ENCODE data around the gene ZNHIT3.

Gene ZNHIT3

DNA sequence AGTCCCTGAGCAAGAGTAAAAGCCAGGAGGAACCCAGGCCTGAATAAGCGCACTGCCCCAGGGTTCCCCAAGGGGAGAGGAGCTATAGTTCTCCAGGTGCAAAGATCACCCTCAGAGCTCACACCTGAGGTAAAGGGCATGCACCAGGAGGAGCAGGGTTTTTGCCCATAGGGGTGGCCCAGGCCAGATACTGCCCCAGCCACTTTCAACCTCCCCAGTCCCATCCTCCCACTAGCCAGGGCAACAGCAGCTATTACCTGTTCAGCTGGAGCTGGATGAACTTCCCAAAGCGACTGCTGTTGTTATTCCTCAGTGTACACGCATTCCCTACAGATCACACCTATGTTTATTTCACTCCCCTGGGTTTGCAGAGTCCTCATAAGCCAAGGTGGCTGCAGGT, 28.4 kb downstream of the ZNHIT3 start:
- no peak for TF ChIP-seq FOXA1 (IDR thresholded peaks at IDR 0.05)
- no peak for TF ChIP-seq SUZ12 (IDR thresholded peaks at IDR 0.05)
- no peak for TF ChIP-seq FOXK2 (IDR thresholded peaks at IDR 0.05)
- TF ChIP-seq NFRKB (IDR thresholded peaks at IDR 0.05), result no peak
- TF ChIP-seq, protein P1, sequence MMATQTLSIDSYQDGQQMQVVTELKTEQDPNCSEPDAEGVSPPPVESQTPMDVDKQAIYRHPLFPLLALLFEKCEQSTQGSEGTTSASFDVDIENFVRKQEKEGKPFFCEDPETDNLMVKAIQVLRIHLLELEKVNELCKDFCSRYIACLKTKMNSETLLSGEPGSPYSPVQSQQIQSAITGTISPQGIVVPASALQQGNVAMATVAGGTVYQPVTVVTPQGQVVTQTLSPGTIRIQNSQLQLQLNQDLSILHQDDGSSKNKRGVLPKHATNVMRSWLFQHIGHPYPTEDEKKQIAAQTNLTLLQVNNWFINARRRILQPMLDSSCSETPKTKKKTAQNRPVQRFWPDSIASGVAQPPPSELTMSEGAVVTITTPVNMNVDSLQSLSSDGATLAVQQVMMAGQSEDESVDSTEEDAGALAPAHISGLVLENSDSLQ (IDR thresholded peaks at IDR 0.05), result no peak
- TF ChIP-seq ZNF384 (IDR thresholded peaks at IDR 0.05), result no peak
- no peak for TF ChIP-seq FOXM1 (IDR thresholded peaks at IDR 0.05; ENCODE audit: borderline replicate concordance)
- no peak for TF ChIP-seq CTBP1 (IDR thresholded peaks at IDR 0.05; ENCODE audit: borderline replicate concordance)
- no peak for TF ChIP-seq LEF1 (IDR thresholded peaks at IDR 0.05; ENCODE audit: borderline replicate concordance)
- TF ChIP-seq ARNT (IDR thresholded peaks at IDR 0.05), result no peak
- no peak for TF ChIP-seq HDGF (IDR thresholded peaks at IDR 0.05; ENCODE audit: borderline replicate concordance)
- CTCF ChIA-PET, result no interaction called here
- no peak for DNase-seq (ENCODE audit: extremely low spot score)
- POLR2A ChIA-PET, result no interaction called here

DNA sequence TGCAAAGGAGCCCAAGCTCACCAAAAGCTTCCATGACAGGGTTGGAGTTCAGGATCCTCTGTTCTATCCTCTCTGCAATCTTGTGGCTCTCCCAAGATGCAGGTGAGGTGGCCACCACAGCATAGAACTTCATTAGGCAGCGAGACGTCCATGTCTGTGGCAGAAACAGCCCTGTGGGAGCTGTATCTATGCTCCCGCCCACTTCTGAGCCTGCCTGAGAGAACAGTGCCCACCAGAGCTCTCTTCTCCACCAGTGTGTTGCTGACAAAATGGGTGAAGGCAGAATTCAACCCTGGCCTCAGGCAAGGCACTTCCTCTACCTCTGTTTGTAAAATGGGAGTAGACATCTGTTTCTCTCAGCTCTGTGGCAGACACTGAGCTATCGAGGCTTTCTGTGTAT, 29.4 kb downstream of the ZNHIT3 start:
- CTCF ChIA-PET, result no interaction called here
- no peak for DNase-seq (ENCODE audit: extremely low spot score)
- POLR2A ChIA-PET, result interaction anchor here (0.8 kb wide), 1 partner anchor 14 kb away, joined by 3 read pairs; no protein-coding TSS in a partner anchor
- no peak for TF ChIP-seq L3MBTL2 (conservative IDR thresholded peaks at IDR 0.05)
- no peak for TF ChIP-seq BHLHE40 (IDR thresholded peaks at IDR 0.05; ENCODE audit: borderline replicate concordance)
- no peak for TF ChIP-seq FOXM1 (IDR thresholded peaks at IDR 0.05; ENCODE audit: borderline replicate concordance)

DNA sequence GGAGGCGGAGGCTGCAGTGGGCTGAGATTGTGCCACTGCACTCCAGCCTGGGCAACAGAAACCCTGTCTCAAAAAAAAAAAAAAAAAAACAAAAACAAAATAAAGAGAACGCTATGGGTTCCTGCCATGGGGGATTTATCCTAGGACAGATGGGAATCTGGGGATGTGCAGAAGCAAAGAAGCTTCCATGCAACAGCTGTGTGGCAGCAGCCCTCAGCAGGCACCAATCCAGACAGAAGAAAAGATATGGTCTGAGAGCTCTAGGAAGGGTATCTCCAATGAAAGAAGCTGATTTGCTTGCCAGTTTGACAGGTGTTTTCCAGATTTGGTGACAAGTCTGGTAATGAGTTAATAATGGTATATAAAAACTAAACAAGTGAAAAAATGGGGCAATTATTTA, 36.6 kb downstream of the ZNHIT3 start:
- CTCF ChIA-PET, result no interaction called here
- TF ChIP-seq CTBP1 (IDR thresholded peaks at IDR 0.05; ENCODE audit: borderline replicate concordance), result no peak
- POLR2A ChIA-PET, result interaction anchor here (0.8 kb wide), 1 partner anchor 101 kb away, joined by 3 read pairs; no protein-coding TSS in a partner anchor
- DNase-seq (ENCODE audit: extremely low spot score), result no peak

DNA sequence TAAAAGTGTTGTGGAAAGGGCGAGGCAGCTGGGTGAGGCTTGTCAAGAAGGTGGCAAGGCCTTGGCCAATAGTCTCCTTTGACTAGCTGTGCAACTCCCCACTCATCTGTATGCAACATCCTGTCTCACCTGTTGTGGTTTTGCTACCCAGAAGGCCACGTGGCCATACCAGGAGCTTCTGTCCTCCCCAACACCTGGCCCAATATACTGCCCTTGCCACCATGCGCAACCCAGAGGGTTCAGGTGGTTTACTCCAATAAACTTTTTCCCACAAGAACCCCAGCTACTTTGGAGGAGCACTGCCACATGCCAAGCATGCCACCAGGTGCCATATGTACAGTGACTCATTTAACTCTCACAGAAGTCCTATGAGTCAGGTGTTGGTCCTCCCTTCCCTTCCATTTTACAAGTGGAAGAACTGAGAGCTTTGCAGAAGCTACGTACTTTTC, 38.0 kb downstream of the ZNHIT3 start:
- TF ChIP-seq SUZ12 (IDR thresholded peaks at IDR 0.05) (no peak), BHLHE40 (IDR thresholded peaks at IDR 0.05; ENCODE audit: borderline replicate concordance) (no peak), FOXM1 (IDR thresholded peaks at IDR 0.05; ENCODE audit: borderline replicate concordance) (no peak), NFRKB (IDR thresholded peaks at IDR 0.05) (no peak), HDGF (IDR thresholded peaks at IDR 0.05; ENCODE audit: borderline replicate concordance) (no peak), SP1 (IDR thresholded peaks at IDR 0.05) (no peak), TARDBP (IDR thresholded peaks at IDR 0.05) (no peak), FOXK2 (IDR thresholded peaks at IDR 0.05) (no peak), FOXA1 (IDR thresholded peaks at IDR 0.05) (no peak), ZNF384 (IDR thresholded peaks at IDR 0.05) (no peak), ARNT (IDR thresholded peaks at IDR 0.05) (no peak)
- TF ChIP-seq, protein P1 (IDR thresholded peaks at IDR 0.05), result no peak
- CTCF ChIA-PET, result no interaction called here
- DNase-seq (ENCODE audit: extremely low spot score), result no peak
- POLR2A ChIA-PET, result interaction anchor here (1.6 kb wide), 1 partner anchor 10 kb away, joined by 10 read pairs; the partner anchor contains the start of genes MYO19 and PIGW

DNA sequence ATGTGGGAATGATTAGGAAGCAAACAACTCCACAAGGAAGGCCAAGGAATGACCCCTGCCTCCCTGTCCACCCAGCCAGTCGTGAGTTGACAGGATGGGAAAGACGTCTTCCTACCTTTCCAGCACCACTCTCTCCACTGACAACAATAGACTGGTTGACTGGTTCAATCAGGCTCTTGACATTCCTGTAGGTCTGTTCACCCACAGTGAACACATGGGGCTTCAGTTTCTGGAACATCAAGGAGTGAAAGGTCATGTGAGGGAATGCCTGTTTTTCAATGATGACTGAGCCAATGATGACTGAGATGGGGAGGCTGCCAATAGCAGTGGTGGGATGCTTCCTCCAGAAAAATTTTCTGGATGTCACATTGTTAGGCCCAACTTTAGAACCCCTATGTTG, 38.6 kb downstream of the ZNHIT3 start:
- CTCF ChIA-PET, result no interaction called here
- POLR2A ChIA-PET, result interaction anchor here (1.6 kb wide), 1 partner anchor 10 kb away, joined by 10 read pairs; the partner anchor contains the start of genes MYO19 and PIGW
- TF ChIP-seq ARNT (IDR thresholded peaks at IDR 0.05) (no peak), TARDBP (IDR thresholded peaks at IDR 0.05) (no peak), BHLHE40 (IDR thresholded peaks at IDR 0.05; ENCODE audit: borderline replicate concordance) (no peak), FOXK2 (IDR thresholded peaks at IDR 0.05) (no peak), FOXA1 (IDR thresholded peaks at IDR 0.05) (no peak), SUZ12 (IDR thresholded peaks at IDR 0.05) (no peak), ELF4 (IDR thresholded peaks at IDR 0.05) (no peak), FOXM1 (IDR thresholded peaks at IDR 0.05; ENCODE audit: borderline replicate concordance) (no peak), CTBP1 (IDR thresholded peaks at IDR 0.05; ENCODE audit: borderline replicate concordance) (no peak), LEF1 (IDR thresholded peaks at IDR 0.05; ENCODE audit: borderline replicate concordance) (no peak), NFRKB (IDR thresholded peaks at IDR 0.05) (no peak), SP1 (IDR thresholded peaks at IDR 0.05) (no peak)
- TF ChIP-seq, protein P1 (IDR thresholded peaks at IDR 0.05), result no peak
- no peak for DNase-seq (ENCODE audit: extremely low spot score)

DNA sequence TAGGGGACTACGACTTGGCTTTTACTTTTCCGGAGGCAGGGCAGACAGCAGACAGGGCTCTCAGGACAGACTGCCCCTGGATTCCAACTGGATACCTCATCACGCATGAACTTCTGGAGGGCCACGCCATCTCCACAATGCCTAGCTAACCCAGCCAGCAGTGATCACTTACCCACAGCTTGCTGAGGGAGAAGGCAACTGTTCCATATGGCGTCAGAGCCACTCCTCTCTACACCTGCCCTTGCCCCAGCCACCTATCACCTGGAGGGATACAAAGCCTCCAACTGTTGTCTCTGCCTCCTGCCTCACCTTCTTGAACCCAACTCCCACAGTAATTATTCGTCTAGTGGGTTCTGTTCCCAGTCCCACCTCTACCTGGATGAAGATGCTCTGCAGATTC, 39.4 kb downstream of the ZNHIT3 start:
- POLR2A ChIA-PET, result interaction anchor here (1.0 kb wide), 1 partner anchor 9 kb away, joined by 5 read pairs; the partner anchor contains the start of genes MYO19 and PIGW
- DNase-seq (ENCODE audit: extremely low spot score), result no peak
- CTCF ChIA-PET, result no interaction called here
- no peak for TF ChIP-seq L3MBTL2 (conservative IDR thresholded peaks at IDR 0.05)

DNA sequence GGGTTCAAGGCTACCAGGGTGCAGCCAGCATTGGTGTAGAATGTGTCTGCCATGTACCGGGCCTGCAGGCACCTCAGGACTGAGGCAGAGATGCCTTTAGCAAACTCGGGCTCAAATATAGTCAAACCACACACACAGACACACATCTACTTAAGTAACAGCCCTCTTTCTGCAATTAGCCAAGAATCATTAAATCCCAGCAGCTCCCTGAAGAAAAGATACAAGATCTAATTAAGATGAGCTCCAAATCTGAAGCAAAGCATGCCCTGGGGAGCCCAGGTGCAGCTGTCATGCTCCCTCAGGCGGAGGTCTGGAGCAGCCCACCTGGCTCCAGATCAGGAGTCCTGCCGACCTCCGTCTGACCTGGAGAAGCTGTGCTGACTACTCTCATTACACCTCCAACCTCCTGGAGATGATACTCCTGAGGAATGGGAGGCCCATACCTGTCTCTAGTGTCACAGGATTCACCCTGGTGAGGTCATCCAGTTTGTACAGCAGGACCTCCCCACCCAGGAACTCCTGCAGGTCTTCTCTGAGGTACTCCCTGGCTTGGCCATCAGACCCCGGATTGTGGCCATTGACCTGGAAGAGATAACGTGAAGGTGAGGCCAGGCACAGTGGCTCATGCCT, 41.3 kb downstream of the ZNHIT3 start:
- no peak for DNase-seq (ENCODE audit: extremely low spot score)
- ChIA-PET POLR2A (interaction anchor here (1.5 kb wide), 1 partner anchor 16 kb away, joined by 3 read pairs; no protein-coding TSS in a partner anchor), CTCF (no interaction called here)
- TF ChIP-seq L3MBTL2 (conservative IDR thresholded peaks at IDR 0.05), result no peak
- TF ChIP-seq HDGF (IDR thresholded peaks at IDR 0.05; ENCODE audit: borderline replicate concordance), result no peak
- no peak for TF ChIP-seq SUZ12 (IDR thresholded peaks at IDR 0.05)
- no peak for TF ChIP-seq TARDBP (IDR thresholded peaks at IDR 0.05)
- TF ChIP-seq FOXK2 (IDR thresholded peaks at IDR 0.05), result no peak
- TF ChIP-seq FOXM1 (IDR thresholded peaks at IDR 0.05; ENCODE audit: borderline replicate concordance), result no peak
- TF ChIP-seq BHLHE40 (IDR thresholded peaks at IDR 0.05; ENCODE audit: borderline replicate concordance), result no peak
- no peak for TF ChIP-seq LEF1 (IDR thresholded peaks at IDR 0.05; ENCODE audit: borderline replicate concordance)
- TF ChIP-seq FOXA1 (IDR thresholded peaks at IDR 0.05), result no peak
- no peak for TF ChIP-seq CTBP1 (IDR thresholded peaks at IDR 0.05; ENCODE audit: borderline replicate concordance)
- TF ChIP-seq SP1 (IDR thresholded peaks at IDR 0.05), result no peak
- no peak for TF ChIP-seq ARNT (IDR thresholded peaks at IDR 0.05)
- TF ChIP-seq ELF4 (IDR thresholded peaks at IDR 0.05), result no peak
- TF ChIP-seq NFRKB (IDR thresholded peaks at IDR 0.05), result no peak
